K562 (cell line): Measurements from ENCODE around the gene SP6. TPM values are rescaled to one million over a fixed set of nuclear protein-coding genes. Genes with fewer than 3 reads are reported as not detected.
A peak's percentile ranks its signal among the peaks of the same experiment; 100 is the strongest.

Experiments used
- CBX1 ChIP-seq: sonication (generic); IDR thresholded peaks from 2 replicates; pipeline ENCODE4 v1.6.1; 2016; ENCODE audit warnings: antibody characterized with exemption, low read depth, mild to moderate bottlenecking
- CBX2 ChIP-seq: fragments of 200-600 bp; sonication (generic); IDR thresholded peaks from one replicate; pipeline ENCODE4 v1.6.1; 2012; ENCODE audit warnings: mild to moderate bottlenecking, low read length, inconsistent platforms; ENCODE audit not compliant: insufficient read depth, poor library complexity, severe bottlenecking
- CHD2 ChIP-seq: IDR thresholded peaks from 2 replicates; pipeline ENCODE4 v1.6.1; 2011; ENCODE audit warnings: low read depth, low read length
- CREB3L1 ChIP-seq: fragments of 450-650 bp; IDR thresholded peaks from 2 replicates; pipeline ENCODE4 v1.6.1; 2014; ENCODE audit warnings: low read depth, mild to moderate bottlenecking, moderate library complexity, borderline replicate concordance
- CSDE1 ChIP-seq, 2 experiments: fragments of 450-650 bp; IDR thresholded peaks; 2 replicates each; pipeline ENCODE4 v1.6.1; 2016; ENCODE audit warnings: mild to moderate bottlenecking in 1 of 2
- E2F1 ChIP-seq: sonication (generic); formaldehyde crosslinking; IDR thresholded peaks from 2 replicates; pipeline ENCODE4 v1.8.1; 2023; ENCODE audit warnings: mild to moderate bottlenecking, missing genetic modification reagents, moderate library complexity
- FOXA1 ChIP-seq: fragments of 450-650 bp; IDR thresholded peaks from 2 replicates; pipeline ENCODE4 v1.6.1; 2016; ENCODE audit warnings: mild to moderate bottlenecking, borderline replicate concordance
- HDAC3 ChIP-seq: fragments of 450-650 bp; IDR thresholded peaks from 2 replicates; pipeline ENCODE4 v1.6.1; 2018; ENCODE audit warnings: borderline replicate concordance, mild to moderate bottlenecking, moderate library complexity; ENCODE audit not compliant: partially characterized antibody
- HDAC6 ChIP-seq: IDR thresholded peaks from 2 replicates; pipeline ENCODE4 v1.6.1; 2012; ENCODE audit warnings: low read depth, mild to moderate bottlenecking, control low read depth, inconsistent platforms, low read length, moderate library complexity
- NFIX ChIP-seq: fragments of 250-450 bp; sonication (Bioruptor Pico); IDR thresholded peaks from 2 replicates; pipeline ENCODE4 v1.4.0; 2020; ENCODE audit warnings: low read depth, mild to moderate bottlenecking, moderate library complexity
- RAD21 ChIP-seq, 2 experiments: fragments of 250-450 bp in 1 of 2; fragments of 450-650 bp in 1 of 2; sonication (Bioruptor Pico) in 1 of 2; formaldehyde crosslinking in 1 of 2; IDR thresholded peaks in 1 of 2; conservative IDR thresholded peaks in 1 of 2; 2 replicates each; pipeline versions ENCODE4 v1.4.0 to v1.8.0; 2020 to 2022; ENCODE audit warnings: mild to moderate bottlenecking in 2 of 2, moderate library complexity in 1 of 2
- RFX7 ChIP-seq: fragments of 250-450 bp; sonication (Bioruptor Pico); IDR thresholded peaks from 2 replicates; pipeline ENCODE4 v1.5.1; 2021; ENCODE audit warnings: mild to moderate bottlenecking
- RHOXF2B ChIP-seq: fragments of 250-450 bp; sonication (Bioruptor Pico); conservative IDR thresholded peaks from 2 replicates; pipeline ENCODE4 v1.5.1; 2021
- SAP30 ChIP-seq: fragments of 200-600 bp; sonication (generic); IDR thresholded peaks from 2 replicates; pipeline ENCODE4 v1.6.1; 2012; ENCODE audit warnings: borderline replicate concordance, low read depth, mild to moderate bottlenecking, moderate library complexity, low read length, control low read depth, inconsistent platforms; ENCODE audit not compliant: insufficient read depth, poor library complexity, severe bottlenecking
- SREBF2 ChIP-seq: sonication (generic); formaldehyde crosslinking; IDR thresholded peaks from 2 replicates; pipeline ENCODE4 v1.4.0; 2020; ENCODE audit warnings: mild to moderate bottlenecking, missing genetic modification reagents
- SRF ChIP-seq, 2 experiments: fragments of 250-450, 450-650 bp in 1 of 2; sonication (Bioruptor Pico) in 1 of 2; sonication (generic) in 1 of 2; formaldehyde crosslinking; IDR thresholded peaks; 2 replicates each; pipeline versions ENCODE4 v1.5.0 to v1.5.1; 2020 to 2022; ENCODE audit warnings: mild to moderate bottlenecking in 1 of 2, missing genetic modification reagents in 1 of 2
- TAF1 ChIP-seq: IDR thresholded peaks from 2 replicates; pipeline ENCODE4 v1.6.1; 2011; ENCODE audit warnings: mild to moderate bottlenecking, low read length, moderate library complexity; ENCODE audit not compliant: insufficient read depth, control insufficient read depth, severe bottlenecking; ENCODE audit errors: extremely low read depth
- TFE3 ChIP-seq: fragments of 450-650 bp; formaldehyde crosslinking; IDR thresholded peaks from 2 replicates; pipeline ENCODE4 v1.4.0; 2020; ENCODE audit warnings: mild to moderate bottlenecking, mixed read lengths
- TRIM28 ChIP-seq: fragments of 450-650 bp; IDR thresholded peaks from 2 replicates; pipeline ENCODE4 v1.6.1; 2017
- ZNF408 ChIP-seq: fragments of 250-450 bp; sonication (Bioruptor Pico); IDR thresholded peaks from 2 replicates; pipeline ENCODE4 v1.4.0; 2020; ENCODE audit warnings: low read depth, mild to moderate bottlenecking, moderate library complexity
- ZNF655 ChIP-seq: fragments of 250-450 bp; sonication (Bioruptor Pico); IDR thresholded peaks from 2 replicates; pipeline ENCODE4 v1.5.0; 2021
- polyA plus RNA-seq, 8 experiments: library from polyadenylated mRNA; depleted of rRNA in 4 of 8; stranded (reverse) in 5 of 8; unstranded in 3 of 8; fragments of >200 nt; fragmentation: Nextera tagmentation in 2 of 8; fragmentation: Illumina TruSeq in 1 of 8; extraction: Ambion mirVana in 2 of 8; extraction: Trizol in 1 of 8; gene quantifications; 2 replicates each; pipeline versions ENCODE4 v1.2.1 to v1.2.3, GENCODE V29; 2011 to 2014; ENCODE audit warnings: inconsistent platforms in 1 of 8, missing spikeins in 1 of 8
- total RNA-seq, 7 experiments: library from RNA; depleted of rRNA in 6 of 7; stranded (reverse); fragments of >200 nt in 6 of 7; fragmentation: Illumina TruSeq in 2 of 7; extraction: Trizol in 2 of 7; gene quantifications; 2 replicates each; pipeline versions ENCODE4 v1.2.1 to v1.2.3, GENCODE V29; 2011 to 2021; ENCODE audit warnings: low replicate concordance in 1 of 7

The SP6 gene
- total and polyA plus RNA-seq, 9 of the 15 experiments (the other 6 are each of a cell fraction or from before 2014, with no cell fraction given): 0.11 to 7.9 (median 2.2) TPM

GRCh38 chr17:47895856-47896671 is 45.1 kb upstream of the SP6 start, which contains the start of gene SP2 (continued):
- peak; percentile 78 for TF ChIP-seq SAP30
- no peak for TF ChIP-seq RFX7 (CRISPR knock-in tag)
- TF ChIP-seq RAD21 (CRISPR knock-in tag; conservative IDR thresholded peaks at IDR 0.05 in 1 of 2, IDR thresholded peaks at IDR 0.05 in 1 of 2): no peak; a peak in 1 of 4 replicates
- TF ChIP-seq CREB3L1: peak; percentile 91
- no peak for TF ChIP-seq TFE3 (CRISPR knock-in tag)
- TF ChIP-seq ZNF655 (CRISPR knock-in tag): no peak
- 0 out of 2 replicates have a peak, but pooled peaks have one; percentile 31 for TF ChIP-seq HDAC6
- TF ChIP-seq NFIX: no peak
- no peak for TF ChIP-seq SREBF2 (CRISPR knock-in tag)
- TF ChIP-seq ZNF408 (CRISPR knock-in tag): no peak
- TF ChIP-seq CHD2: peak; percentile 97
- no peak for TF ChIP-seq CBX2
- 0 out of 4 replicates have a peak, but pooled peaks of 1 of the 2 experiments have one; percentile 31 for TF ChIP-seq SRF (CRISPR knock-in tag; IDR thresholded peaks at IDR 0.05)
- TF ChIP-seq CBX1: no peak
- TF ChIP-seq FOXA1: no peak
- peak; percentile 45; the same call in 1 of the 2 replicates for TF ChIP-seq E2F1
- no peak for TF ChIP-seq TRIM28
- no peak for TF ChIP-seq RHOXF2B (CRISPR knock-in tag)
- TF ChIP-seq CSDE1 (IDR thresholded peaks at IDR 0.05): no peak
- peak; percentile 54 for TF ChIP-seq TAF1
- no peak for TF ChIP-seq HDAC3
